ENCODE data around the gene HELZ2.

The HELZ2 gene

GRCh38 chr20:63534427-63534830, 39.6 kb downstream of the HELZ2 start:
- DNase-seq (ENCODE audit: low spot score) = no peak

GRCh38 chr20:63533871-63534393, 40.1 kb downstream of the HELZ2 start:
- DNase-seq (ENCODE audit: low spot score) = no peak
- TF ChIP-seq, protein P1, sequence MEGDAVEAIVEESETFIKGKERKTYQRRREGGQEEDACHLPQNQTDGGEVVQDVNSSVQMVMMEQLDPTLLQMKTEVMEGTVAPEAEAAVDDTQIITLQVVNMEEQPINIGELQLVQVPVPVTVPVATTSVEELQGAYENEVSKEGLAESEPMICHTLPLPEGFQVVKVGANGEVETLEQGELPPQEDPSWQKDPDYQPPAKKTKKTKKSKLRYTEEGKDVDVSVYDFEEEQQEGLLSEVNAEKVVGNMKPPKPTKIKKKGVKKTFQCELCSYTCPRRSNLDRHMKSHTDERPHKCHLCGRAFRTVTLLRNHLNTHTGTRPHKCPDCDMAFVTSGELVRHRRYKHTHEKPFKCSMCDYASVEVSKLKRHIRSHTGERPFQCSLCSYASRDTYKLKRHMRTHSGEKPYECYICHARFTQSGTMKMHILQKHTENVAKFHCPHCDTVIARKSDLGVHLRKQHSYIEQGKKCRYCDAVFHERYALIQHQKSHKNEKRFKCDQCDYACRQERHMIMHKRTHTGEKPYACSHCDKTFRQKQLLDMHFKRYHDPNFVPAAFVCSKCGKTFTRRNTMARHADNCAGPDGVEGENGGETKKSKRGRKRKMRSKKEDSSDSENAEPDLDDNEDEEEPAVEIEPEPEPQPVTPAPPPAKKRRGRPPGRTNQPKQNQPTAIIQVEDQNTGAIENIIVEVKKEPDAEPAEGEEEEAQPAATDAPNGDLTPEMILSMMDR (IDR thresholded peaks at IDR 0.05; ENCODE audit: extremely low read depth, missing control alignments) = no peak

More at GRCh38 chr20:63534427-63534830, 39.6 kb downstream of the HELZ2 start:
- TF ChIP-seq, protein P1 (IDR thresholded peaks at IDR 0.05; ENCODE audit: extremely low read depth, missing control alignments) = no peak

- no peak for DNase-seq (ENCODE audit: low spot score)
- TF ChIP-seq, protein P1 (IDR thresholded peaks at IDR 0.05; ENCODE audit: extremely low read depth, missing control alignments) = no peak
Observed at GRCh38 chr20:63533388-63533787, 40.7 kb downstream of the HELZ2 start.

GRCh38 chr20:63532449-63532971, 41.5 kb downstream of the HELZ2 start:
- TF ChIP-seq, protein P1 (IDR thresholded peaks at IDR 0.05; ENCODE audit: extremely low read depth, missing control alignments) = no peak
- DNase-seq (ENCODE audit: low spot score) = no peak

GRCh38 chr20:63531686-63532448, 42.2 kb downstream of the HELZ2 start:
- DNase-seq (ENCODE audit: low spot score) = no peak
- TF ChIP-seq, protein P1 (IDR thresholded peaks at IDR 0.05; ENCODE audit: extremely low read depth, missing control alignments) = no peak

DNA sequence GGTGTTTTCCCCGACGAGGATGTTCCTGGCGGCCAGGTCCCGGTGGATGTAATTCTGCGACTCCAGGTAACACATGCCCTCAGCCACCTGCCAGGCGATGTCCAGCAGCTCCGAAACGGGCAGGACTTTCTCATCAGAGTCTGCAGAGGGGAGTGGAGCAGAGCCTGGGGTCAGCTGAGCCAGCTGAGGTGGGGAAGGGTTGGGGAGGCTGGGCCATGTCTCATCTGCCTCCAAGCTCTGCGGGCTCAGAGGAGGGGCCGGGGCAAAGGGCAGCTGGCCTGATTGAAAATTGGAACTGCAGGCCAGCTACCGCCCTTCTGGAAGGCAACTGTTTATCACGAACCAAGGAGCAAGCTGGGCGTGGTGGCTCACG, 43.3 kb downstream of the HELZ2 start:
- TF ChIP-seq, protein P1 (IDR thresholded peaks at IDR 0.05; ENCODE audit: extremely low read depth, missing control alignments) = no peak
- no peak for DNase-seq (ENCODE audit: low spot score)
